Lower leg skin (tissue), 4 donors: ENCODE results near the gene CNTROB. TPM values are rescaled to one million over a fixed set of nuclear protein-coding genes. Genes with fewer than 3 reads are reported as not detected.

Source experiments
- DNase-seq, 2 donors: peaks; one replicate each; pipeline ENCODE4 v3.0.0-alpha.2; 2019; ENCODE audit warnings: low spot score in 2 of 2
- H3K4me3 ChIP-seq: fragments of 200-600 bp; sonication (generic); 2 replicates; pipeline ENCODE4 v1.5.1; 2017; ENCODE audit warnings: mild to moderate bottlenecking, low read depth; ENCODE audit not compliant: poor library complexity, severe bottlenecking
- CTCF ChIP-seq, 3 donors: fragments of 450-650 bp; IDR thresholded peaks; one replicate each; pipeline ENCODE4 v1.5.1; 2016; ENCODE audit warnings: antibody characterized with exemption in 3 of 3, mild to moderate bottlenecking in 3 of 3, moderate library complexity in 2 of 3
- POLR2A ChIP-seq, 2 donors: fragments of 450-650 bp; IDR thresholded peaks; one replicate each; pipeline ENCODE4 v1.6.1; 2016 to 2017; ENCODE audit warnings: antibody characterized with exemption in 2 of 2, mild to moderate bottlenecking in 1 of 2, moderate library complexity in 1 of 2
- WGBS, 2 donors: methylation state at CpG; one replicate each; pipeline ENCODE4 v1.1.5; 2018; 5-methylcytosine and 5-hydroxymethylcytosine counted together
- intact Hi-C: fragments of 100-400 bp; cut with DNase I; formaldehyde crosslinking; loops from one replicate; pipeline ENCODE4 v1.15.0; 2023; ENCODE audit warnings: low total_unique reads
- total RNA-seq, 4 donors: library from RNA; depleted of rRNA; stranded (reverse); fragments of >200 nt; gene quantifications; one replicate each; pipeline ENCODE4 v1.1.0, GENCODE V29; 2016

Gene CNTROB
- total RNA-seq, 4 donors from 2014 or later: 23.4 to 43.1 (median 27.0) TPM

DNA sequence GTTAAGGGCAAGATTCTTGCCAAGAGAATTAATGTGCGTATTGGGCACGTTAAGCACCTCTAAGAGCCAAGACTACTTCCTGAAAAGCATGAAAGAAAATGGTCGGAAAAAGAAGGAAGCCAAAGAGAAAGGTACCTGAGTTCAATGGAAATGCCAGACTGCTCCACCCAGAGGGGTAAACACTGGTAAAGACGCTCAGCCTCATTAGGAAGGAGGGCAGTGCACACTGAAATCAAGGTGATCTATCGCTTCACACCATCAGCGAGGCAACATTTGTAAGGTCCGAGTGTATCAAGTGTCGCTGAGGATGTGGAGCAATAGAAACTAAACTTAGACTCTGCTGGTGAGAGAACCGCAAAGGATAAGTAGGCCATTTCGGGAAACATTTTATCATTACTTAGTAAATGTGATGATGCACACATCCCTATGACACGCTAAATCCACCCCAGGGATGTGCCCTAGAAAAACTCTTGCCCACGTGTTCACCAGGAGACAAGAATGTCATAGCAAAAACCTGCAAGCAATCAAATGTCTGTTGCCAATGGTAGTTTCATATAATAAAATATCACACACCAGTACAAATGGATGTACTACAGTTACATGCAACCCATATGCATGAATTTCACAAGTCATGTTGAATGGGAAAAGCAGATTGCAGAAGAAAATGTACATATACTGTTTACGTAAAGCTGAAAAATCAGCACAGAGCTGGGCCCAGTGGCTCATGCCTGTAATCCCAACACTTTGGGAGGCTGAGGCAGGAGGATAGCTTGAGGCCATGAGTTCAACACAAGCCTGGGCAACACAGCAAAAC, 23.6 kb downstream of the CNTROB start:
- TF ChIP-seq CTCF (IDR thresholded peaks at IDR 0.05) (no peak), POLR2A (IDR thresholded peaks at IDR 0.05) (no peak)
- no peak overlapping the region for H3K4me3 ChIP-seq
- intact Hi-C loops: no loop called here
- WGBS, 2 donors: 59 to 61% methylated on average over 13 of the region's 13 CpGs
- peak in 1 of 2 donors; percentile 15 for DNase-seq

- no peak for DNase-seq
- TF ChIP-seq POLR2A (IDR thresholded peaks at IDR 0.05): no peak
- no peak for TF ChIP-seq CTCF (IDR thresholded peaks at IDR 0.05)
- no peak overlapping the region for H3K4me3 ChIP-seq
- intact Hi-C loops: no loop called here
- WGBS, 2 donors: 78 to 82% methylated on average over 11 of the region's 11 CpGs
Observed at GRCh38 chr17:7956228-7956965, 24.4 kb downstream of the CNTROB start.

GRCh38 chr17:7959503-7960253, 27.7 kb downstream of the CNTROB start:
- WGBS, 2 donors: 90 to 91% methylated on average over 9 of the region's 9 CpGs

GRCh38 chr17:7961421-7961820, 29.4 kb downstream of the CNTROB start:
- DNase-seq: no peak
- 44 to 45% methylated on average over 2 of the region's 2 CpGs for WGBS, 2 donors
- no peak overlapping the region for H3K4me3 ChIP-seq
- intact Hi-C loops: no loop called here
- TF ChIP-seq CTCF (IDR thresholded peaks at IDR 0.05): no peak
- TF ChIP-seq POLR2A (IDR thresholded peaks at IDR 0.05): no peak

More at GRCh38 chr17:7959503-7960253, 27.7 kb downstream of the CNTROB start:
- H3K4me3 ChIP-seq: no peak overlapping the region
- no peak for DNase-seq
- no peak for TF ChIP-seq CTCF (IDR thresholded peaks at IDR 0.05)
- TF ChIP-seq POLR2A (IDR thresholded peaks at IDR 0.05): no peak
- intact Hi-C loops: no loop called here

GRCh38 chr17:7967751-7968150, 35.7 kb downstream of the CNTROB start:
- intact Hi-C loops: no loop called here
- no peak for DNase-seq
- no peak overlapping the region for H3K4me3 ChIP-seq
- 63 to 75% methylated on average over 2 of the region's 2 CpGs for WGBS, 2 donors
- TF ChIP-seq CTCF (IDR thresholded peaks at IDR 0.05) (no peak), POLR2A (IDR thresholded peaks at IDR 0.05) (no peak)
